ENCODE measurements around the gene TMEM131L.

The TMEM131L gene

DNA sequence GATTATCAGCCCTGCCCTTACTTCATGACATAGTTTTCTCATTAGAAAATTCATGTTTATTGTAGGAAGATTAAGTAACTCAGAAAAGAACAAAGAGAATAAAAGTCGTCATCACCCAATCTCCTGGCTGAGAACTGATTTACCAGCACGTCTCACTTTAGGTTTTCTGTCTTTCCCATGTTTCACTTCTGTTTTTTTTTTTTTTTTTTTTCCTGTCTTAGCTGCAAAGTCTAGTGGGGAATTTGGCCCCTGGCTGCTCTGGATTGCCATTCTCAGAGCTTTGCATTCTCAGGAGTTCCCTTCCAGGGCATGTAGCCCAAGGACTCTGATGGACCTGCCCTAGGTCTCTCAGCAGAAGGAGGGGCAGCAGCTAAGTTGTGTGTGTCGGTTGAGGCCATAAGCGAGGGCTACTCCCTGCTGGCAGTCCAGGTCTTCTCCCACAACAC, 57.8 kb downstream of the TMEM131L start:
- DNase-seq (ENCODE audit: low read depth): no peak

- DNase-seq (ENCODE audit: low read depth): no peak
Measured at GRCh38 chr4:153524682-153525081, 58.5 kb downstream of the TMEM131L start.

- no peak for DNase-seq (ENCODE audit: low read depth)
Measured at GRCh38 chr4:153527690-153528089, 61.5 kb downstream of the TMEM131L start.

- DNase-seq (ENCODE audit: low read depth): no peak
Measured at GRCh38 chr4:153528705-153529485, 62.7 kb downstream of the TMEM131L start.

GRCh38 chr4:153529646-153530045, 63.5 kb downstream of the TMEM131L start:
- DNase-seq (ENCODE audit: low read depth): peak; percentile 51

DNA sequence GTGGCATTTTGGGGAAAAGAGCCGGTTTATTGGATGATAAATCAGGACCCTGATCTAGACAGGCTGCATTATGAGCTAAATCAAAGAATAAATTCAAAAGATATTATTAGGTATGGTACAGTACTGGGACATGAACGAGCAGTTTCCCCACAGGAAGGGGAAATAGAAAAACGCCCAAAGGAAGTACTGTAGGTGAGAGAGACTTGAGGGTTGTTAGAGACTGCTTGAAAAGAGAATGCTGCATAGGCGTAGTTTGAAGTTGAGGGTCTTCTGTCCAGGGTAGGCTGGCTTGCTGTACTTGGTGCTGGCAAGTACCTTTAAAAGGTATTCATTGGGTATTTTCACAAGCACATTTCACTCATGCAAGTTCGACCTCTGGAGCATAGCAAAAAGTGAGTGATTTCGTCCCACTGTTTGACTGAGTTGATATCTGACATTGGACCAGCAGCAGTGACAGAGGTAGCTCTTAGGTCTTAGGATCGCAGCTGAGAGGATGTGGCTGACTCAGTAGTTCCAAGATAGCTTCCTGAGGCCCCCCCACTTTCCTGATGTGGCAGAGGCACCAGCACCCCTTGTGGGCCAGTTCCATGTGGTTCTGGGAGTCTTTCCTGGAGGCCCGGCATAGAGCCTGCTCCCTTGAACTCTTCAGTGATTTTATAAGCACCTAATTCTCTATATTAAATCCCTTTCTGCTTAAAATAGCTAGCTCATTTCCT, 64.3 kb downstream of the TMEM131L start:
- DNase-seq (ENCODE audit: low read depth): no peak

GRCh38 chr4:153531000-153531358, 64.8 kb downstream of the TMEM131L start:
- no peak for DNase-seq (ENCODE audit: low read depth)

- no peak for DNase-seq (ENCODE audit: low read depth)
Measured at GRCh38 chr4:153531976-153532626, 65.9 kb downstream of the TMEM131L start.

GRCh38 chr4:153532636-153533035, 66.5 kb downstream of the TMEM131L start:
- DNase-seq (ENCODE audit: low read depth): no peak

DNA sequence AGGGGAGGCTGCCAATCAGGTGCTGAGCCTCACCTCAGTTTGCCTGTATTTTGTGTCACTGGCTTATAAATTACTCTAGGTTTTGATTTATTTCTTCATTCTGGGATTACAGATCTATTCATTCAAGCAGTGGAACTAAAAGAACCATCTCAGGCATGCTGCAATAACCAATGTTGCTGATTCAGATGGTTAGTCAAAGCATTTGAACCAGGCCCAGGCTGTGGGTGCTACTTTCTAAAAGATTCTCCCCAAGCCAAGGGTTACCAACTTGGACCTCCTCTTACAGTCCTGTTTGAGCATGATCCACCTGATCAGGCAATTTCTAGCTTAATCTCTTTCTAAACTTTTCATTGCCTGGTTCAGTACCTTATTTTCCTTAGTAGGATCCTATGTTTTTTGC, 67.2 kb downstream of the TMEM131L start:
- no peak for DNase-seq (ENCODE audit: low read depth)

DNA sequence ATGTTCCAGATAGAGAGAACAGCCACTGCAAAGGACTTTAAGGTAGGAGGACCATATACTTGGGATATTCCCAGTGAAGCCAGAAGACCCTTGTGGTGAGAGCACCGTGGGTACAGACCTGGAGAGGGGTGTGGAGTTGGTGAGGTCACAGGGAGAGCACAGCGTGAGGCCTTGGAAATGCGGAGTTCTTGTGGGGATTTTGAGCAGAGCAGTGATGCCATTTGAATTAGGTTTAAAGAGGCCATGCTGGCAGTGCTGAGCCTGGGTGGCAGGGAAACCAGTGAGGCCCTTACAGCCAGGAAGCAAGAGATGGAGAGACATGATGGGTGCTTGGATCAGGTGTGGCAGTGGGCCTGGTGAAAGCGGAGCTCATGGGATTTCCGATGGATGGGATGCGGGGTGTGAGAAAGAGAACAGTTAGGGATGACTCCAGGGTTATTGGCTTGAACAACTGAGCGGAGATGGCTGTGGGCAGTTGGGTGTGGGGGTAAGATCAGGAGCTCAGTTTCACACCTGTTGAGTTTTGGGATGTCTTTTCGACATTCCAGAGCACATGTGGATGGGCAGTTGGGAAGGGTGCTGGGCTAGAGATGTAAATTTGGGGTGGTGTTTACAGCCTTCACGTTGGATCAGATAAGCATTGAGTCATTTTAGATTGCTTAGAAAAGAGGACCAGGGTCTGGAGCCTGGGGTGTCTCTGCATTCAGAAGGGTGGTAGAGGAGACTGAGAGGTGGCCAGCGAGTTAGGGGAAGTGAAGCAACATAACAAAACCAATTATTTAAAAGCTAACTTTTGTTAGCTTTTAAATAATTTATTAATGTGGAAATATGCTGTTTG, 68.9 kb downstream of the TMEM131L start:
- no peak for DNase-seq (ENCODE audit: low read depth)

GRCh38 chr4:153535772-153536513, 69.8 kb downstream of the TMEM131L start:
- DNase-seq (ENCODE audit: low read depth): peak; percentile 62

GRCh38 chr4:153537493-153537960, 71.4 kb downstream of the TMEM131L start:
- DNase-seq (ENCODE audit: low read depth): no peak

DNA sequence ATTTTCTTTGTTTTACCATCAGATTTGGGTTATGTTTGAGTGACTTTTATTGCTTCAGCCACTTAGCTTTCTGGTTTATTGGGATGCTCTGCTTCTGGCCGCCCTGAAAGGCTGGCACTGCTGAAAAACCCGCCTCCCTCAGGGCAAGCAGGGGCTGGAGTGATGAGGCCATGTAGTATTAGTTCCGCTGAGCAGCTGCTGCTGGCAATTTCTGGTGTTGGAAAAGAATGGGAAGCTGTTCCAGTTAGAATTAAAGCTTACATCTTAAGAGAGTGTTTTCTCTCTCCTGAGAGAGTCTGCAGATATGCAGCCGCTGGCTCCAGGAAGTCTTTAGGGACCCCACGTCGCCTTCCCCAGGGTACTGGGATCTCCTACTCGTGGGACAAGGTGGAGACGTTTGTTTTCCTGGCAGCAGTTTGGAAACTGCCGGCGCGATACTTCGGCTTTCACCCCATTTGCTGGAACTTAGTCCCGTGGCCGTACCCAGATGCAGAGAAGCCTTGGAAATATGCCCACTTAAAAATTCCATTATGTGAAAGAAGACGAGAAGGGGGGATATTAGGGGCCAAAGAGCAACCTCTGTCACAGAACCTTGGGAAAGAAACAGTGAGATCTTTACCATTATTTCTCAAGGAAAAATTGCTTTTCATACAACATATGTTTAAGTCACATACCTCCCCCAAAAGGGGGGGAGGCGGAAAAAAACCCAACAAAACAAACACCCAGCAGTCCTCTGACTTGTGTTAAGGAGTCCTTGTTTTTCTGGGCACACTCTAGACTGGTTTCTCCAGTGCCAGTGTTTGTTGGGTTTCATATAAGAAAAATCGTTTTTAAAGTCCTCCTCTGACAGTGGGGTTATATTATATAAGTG, 72.6 kb downstream of the TMEM131L start:
- DNase-seq (ENCODE audit: low read depth): peak; percentile 28

DNA sequence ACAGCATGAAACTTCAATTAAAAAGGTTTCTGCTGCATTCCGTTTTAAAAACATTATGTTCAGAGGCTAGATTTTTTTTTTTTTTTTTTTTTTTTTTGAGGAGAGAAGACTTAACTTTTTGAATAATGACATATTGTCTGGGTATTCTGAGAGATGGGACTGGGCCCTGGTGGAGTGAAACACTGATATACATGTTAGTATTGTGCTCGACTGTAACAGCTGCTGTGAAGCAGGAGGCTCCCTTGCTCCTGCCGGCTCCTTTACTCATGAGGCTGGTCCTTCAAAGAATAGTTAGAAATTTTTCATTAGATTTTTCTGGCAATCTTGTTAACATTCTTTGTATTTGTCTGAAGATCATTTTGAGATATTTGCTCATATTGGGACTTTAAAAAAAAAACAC, 73.3 kb downstream of the TMEM131L start:
- no peak for DNase-seq (ENCODE audit: low read depth)

GRCh38 chr4:153541456-153542096, 75.4 kb downstream of the TMEM131L start:
- peak; percentile 63 for DNase-seq (ENCODE audit: low read depth)

- no peak for DNase-seq (ENCODE audit: low read depth)
Measured at GRCh38 chr4:153542131-153542530, 76.0 kb downstream of the TMEM131L start.

- no peak for DNase-seq (ENCODE audit: low read depth)
Measured at GRCh38 chr4:153542834-153543233, 76.7 kb downstream of the TMEM131L start.

DNA sequence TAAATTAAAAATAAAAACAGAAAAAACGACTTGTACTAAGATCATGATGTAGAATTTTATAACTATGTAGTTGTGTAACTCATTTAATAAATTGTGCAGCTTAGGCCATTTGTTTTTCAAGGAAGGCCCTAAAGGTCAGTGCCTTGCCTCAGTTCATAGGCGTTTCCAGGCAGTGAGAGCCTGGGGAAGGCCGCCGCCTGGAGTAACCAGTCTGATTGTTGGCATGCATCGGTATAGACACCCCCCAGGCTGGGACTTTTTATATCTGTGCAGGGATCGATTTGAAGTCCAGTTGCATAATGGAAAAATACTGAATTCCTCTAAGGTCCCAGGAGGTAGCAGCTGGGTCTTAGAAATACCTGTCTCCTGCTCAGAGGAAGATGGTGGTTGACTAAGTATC, 77.2 kb downstream of the TMEM131L start:
- no peak for DNase-seq (ENCODE audit: low read depth)

GRCh38 chr4:153545822-153546221, 79.7 kb downstream of the TMEM131L start:
- no peak for DNase-seq (ENCODE audit: low read depth)
